T-helper 2 cell treated with Interferon-gamma antibody and Interleukin-4, amounts not matched to agents 100 ng/mL and 5 ng/mL, for 36 hours (primary cell): ENCODE data around the gene MTIF2. TPM values are rescaled to one million over a fixed set of nuclear protein-coding genes. Genes with fewer than 3 reads are reported as not detected.
"Not testable (repeated sequence)": the region's sequence is repeated elsewhere in the genome, so short reads cannot be mapped to it uniquely, and the experiment has no call there.

Source experiments
- intact Hi-C: fragments of 100-400 bp; cut with micrococcal nuclease; formaldehyde crosslinking; loops from one replicate; pipeline ENCODE4 v1.15.1; 2023
- total RNA-seq: library from RNA; stranded (reverse); gene quantifications from 2 replicates; pipeline ENCODE4 v1.2.3, GENCODE V29; 2022

The MTIF2 gene
- total RNA-seq, 1 donor from 2014 or later: 24.6 TPM

- intact Hi-C loops: no loop called here
Observed at GRCh38 chr2:55204950-55205349, 64.1 kb downstream of the MTIF2 start.

- intact Hi-C loops: no loop called here
Observed at GRCh38 chr2:55204536-55204935, 64.5 kb downstream of the MTIF2 start.

GRCh38 chr2:55200416-55200815, 68.6 kb downstream of the MTIF2 start:
- intact Hi-C loops: no loop called here

- intact Hi-C loops: no loop called here
Observed at GRCh38 chr2:55196526-55196925, 72.5 kb downstream of the MTIF2 start.

GRCh38 chr2:55191888-55192287, 77.1 kb downstream of the MTIF2 start:
- intact Hi-C loops: not testable (repeated sequence)

- intact Hi-C loops: not testable (repeated sequence)
Observed at GRCh38 chr2:55186837-55187236, 82.2 kb downstream of the MTIF2 start.

Other genes with a start within 250 kb of the MTIF2 start
- gene RTN4, start 218.8 kb downstream of the MTIF2 start, total RNA-seq: 88.5 and 95.4 TPM in 2 replicates
- 13.6 and 14.6 TPM in 2 replicates for gene CLHC1, start 36.9 kb downstream of the MTIF2 start, total RNA-seq
- 925 and 932 TPM in 2 replicates for gene RPS27A, start 36.5 kb downstream of the MTIF2 start, total RNA-seq
- 14.4 and 21.0 TPM in 2 replicates for gene CCDC88A, start 150.6 kb upstream of the MTIF2 start, total RNA-seq